ENCODE results near the gene TRAF2. TPM values are rescaled to one million over a fixed set of nuclear protein-coding genes. Genes with fewer than 3 reads are reported as not detected.

TRAF2 gene
- total RNA-seq, 2 experiments from 2014 or later: 43.6 to 45.7 TPM

- no peak overlapping the region for H3K4me3 Mint-ChIP-seq
- CTCF ChIA-PET: interaction anchor here (0.6 kb wide), 2 partner anchors 193 to 279 kb away, joined by 3 read pairs; no protein-coding TSS in a partner anchor
- POLR2A ChIA-PET: no interaction called here
Observed at GRCh38 chr9:136930014-136930413, 43.7 kb downstream of the TRAF2 start.

DNA sequence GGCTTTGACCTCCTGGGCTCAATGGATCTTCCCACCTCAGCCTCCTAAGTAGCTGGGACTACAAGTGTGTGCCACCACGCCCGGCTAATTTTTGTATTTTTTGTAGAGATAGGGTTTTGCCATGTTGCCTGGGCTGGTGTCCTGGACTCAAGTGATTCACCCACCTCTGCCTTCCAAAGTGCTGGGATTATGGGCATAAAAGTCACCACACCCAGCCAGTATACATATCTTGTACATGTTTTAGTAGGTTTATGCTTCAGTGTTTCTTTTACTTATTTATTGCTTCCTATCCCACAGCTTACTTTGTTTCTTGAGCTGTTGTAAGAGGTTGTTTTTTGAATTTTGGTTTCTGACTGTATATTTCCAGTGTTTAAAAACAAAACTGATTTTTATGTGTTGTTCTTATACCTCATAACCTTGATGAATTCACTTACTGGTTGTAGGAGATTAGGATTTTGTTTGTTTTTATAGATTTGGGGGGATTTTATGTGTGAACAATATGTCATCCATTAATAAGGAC lies 45.4 kb downstream of the TRAF2 start:
- POLR2A ChIA-PET: interaction anchor here (1.3 kb wide), 1 partner anchor 50 kb away, joined by 3 read pairs; no protein-coding TSS in a partner anchor
- Mint-ChIP-seq H3K27ac (no peak overlapping the region), H3K4me1 (peaks cover 21% of the 10 kb centered on the region), H3K9me3 (no peaks in the 10 kb centered on the region), H3K27me3 (no peaks in the 10 kb centered on the region), H3K36me3 (ENCODE audit: low read depth) (peaks cover 54% of the 10 kb centered on the region), H3K4me3 (no peak overlapping the region)
- CTCF ChIA-PET: interaction anchor here (0.6 kb wide), 1 partner anchor 97 kb away, joined by 3 read pairs; no protein-coding TSS in a partner anchor
- DNase-seq: no peak

More at GRCh38 chr9:136930014-136930413, 43.7 kb downstream of the TRAF2 start:
- peaks cover 63% of the 10 kb centered on the region for H3K36me3 Mint-ChIP-seq (ENCODE audit: low read depth)
- H3K9me3 Mint-ChIP-seq: no peaks in the 10 kb centered on the region
- DNase-seq: no peak
- H3K27me3 Mint-ChIP-seq: no peaks in the 10 kb centered on the region
- no peak overlapping the region for H3K27ac Mint-ChIP-seq
- H3K4me1 Mint-ChIP-seq: peaks cover 20% of the 10 kb centered on the region

GRCh38 chr9:136934277-136934676 lies 48.0 kb downstream of the TRAF2 start:
- no peak overlapping the region for H3K27ac Mint-ChIP-seq
- no peaks in the 10 kb centered on the region for H3K9me3 Mint-ChIP-seq
- CTCF ChIA-PET: no interaction called here
- H3K27me3 Mint-ChIP-seq: no peaks in the 10 kb centered on the region
- H3K36me3 Mint-ChIP-seq (ENCODE audit: low read depth): peaks cover 45% of the 10 kb centered on the region
- H3K4me1 Mint-ChIP-seq: peaks cover 17% of the 10 kb centered on the region
- H3K4me3 Mint-ChIP-seq: no peak overlapping the region
- no peak for DNase-seq
- POLR2A ChIA-PET: interaction anchor here (1.2 kb wide), 1 partner anchor 32 kb away, joined by 3 read pairs; no protein-coding TSS in a partner anchor

- Mint-ChIP-seq H3K27me3 (no peaks in the 10 kb centered on the region), H3K4me3 (no peak overlapping the region), H3K9me3 (no peaks in the 10 kb centered on the region), H3K4me1 (peaks cover 17% of the 10 kb centered on the region), H3K27ac (no peak overlapping the region), H3K36me3 (ENCODE audit: low read depth) (peaks cover 45% of the 10 kb centered on the region)
- ChIA-PET CTCF (no interaction called here), POLR2A (interaction anchor here (0.7 kb wide), 1 partner anchor 28 kb away, joined by 3 read pairs; no protein-coding TSS in a partner anchor)
- DNase-seq: no peak
Observed at GRCh38 chr9:136935651-136936050, 49.3 kb downstream of the TRAF2 start.

DNA sequence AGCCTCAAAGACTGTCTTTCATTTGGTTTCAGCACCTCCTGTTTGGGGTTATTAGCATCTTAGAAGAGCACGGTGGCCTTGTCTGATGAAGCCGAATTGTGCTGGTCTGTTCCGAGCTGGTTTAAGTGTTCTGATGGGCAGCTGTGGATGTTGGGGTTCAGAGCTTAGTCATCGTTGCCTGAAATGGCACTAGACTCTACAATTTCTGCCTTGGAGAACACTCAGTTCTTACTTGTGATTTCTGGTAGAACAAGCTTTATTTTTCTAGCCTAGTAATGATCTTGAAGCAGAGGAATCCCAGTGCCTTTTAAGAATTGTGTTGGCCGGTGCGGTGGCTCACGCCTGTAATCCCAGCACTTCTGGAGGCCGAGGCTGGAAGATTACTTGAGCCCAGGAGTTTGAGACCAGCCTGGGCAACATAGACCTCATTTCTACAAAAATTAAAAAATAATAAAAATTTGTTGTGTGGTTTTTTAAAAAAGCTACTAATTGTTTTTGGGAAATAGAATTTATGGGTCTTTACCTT lies 50.4 kb downstream of the TRAF2 start:
- POLR2A ChIA-PET: interaction anchor here (0.8 to 1.4 kb wide), 3 partner anchors 10 to 23 kb away, joined by 3 to 4 read pairs (median 3); no protein-coding TSS in a partner anchor
- H3K27me3 Mint-ChIP-seq: no peaks in the 10 kb centered on the region
- H3K9me3 Mint-ChIP-seq: no peaks in the 10 kb centered on the region
- no peak overlapping the region for H3K4me3 Mint-ChIP-seq
- peak overlapping the region; percentile 35 for H3K27ac Mint-ChIP-seq
- peaks cover 19% of the 10 kb centered on the region for H3K4me1 Mint-ChIP-seq
- peaks cover 46% of the 10 kb centered on the region for H3K36me3 Mint-ChIP-seq (ENCODE audit: low read depth)
- DNase-seq: no peak
- CTCF ChIA-PET: interaction anchor here (0.8 to 1.2 kb wide), 2 partner anchors 10 to 110 kb away, joined by 3 read pairs; no protein-coding TSS in a partner anchor

DNA sequence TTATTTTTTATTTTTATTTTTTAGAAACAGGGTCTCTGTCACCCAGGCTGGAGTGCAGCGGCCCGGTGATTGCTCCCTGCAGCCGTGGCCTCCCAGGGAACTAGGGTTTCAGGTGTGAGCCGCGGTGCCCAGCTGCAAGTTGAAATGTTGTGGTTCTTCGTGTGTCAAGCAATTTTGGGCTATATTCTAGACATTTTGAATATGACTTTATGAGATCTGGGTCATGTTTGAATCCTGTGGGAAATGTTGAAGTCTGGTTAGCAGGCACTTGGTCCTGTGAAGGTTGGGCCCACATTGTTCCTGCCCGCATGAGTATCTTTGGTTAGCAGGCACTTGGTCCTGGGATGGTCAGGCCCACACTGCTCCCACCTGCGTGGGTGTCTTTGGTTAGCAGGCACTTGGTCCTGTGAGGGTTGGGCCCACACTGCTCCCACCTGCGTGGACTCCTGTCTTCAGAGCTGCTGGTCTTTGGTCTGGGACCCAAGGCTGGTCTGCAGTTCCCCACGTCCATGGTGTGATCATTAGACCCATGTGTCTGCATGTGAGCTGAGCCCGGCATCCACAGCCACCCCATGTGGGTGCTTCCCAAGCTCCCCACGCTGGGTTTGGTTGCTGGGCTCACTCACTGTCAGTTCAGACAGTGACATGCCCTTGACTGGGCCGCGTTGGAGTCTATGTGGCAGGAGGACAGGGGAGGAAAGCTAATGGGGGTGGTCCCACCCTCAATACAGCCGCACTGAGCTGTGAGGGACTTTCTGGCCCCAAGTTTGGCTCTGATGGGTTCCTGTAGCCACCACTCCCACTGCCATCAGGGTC lies 51.1 kb downstream of the TRAF2 start:
- Mint-ChIP-seq H3K4me1 (peaks cover 17% of the 10 kb centered on the region), H3K9me3 (no peaks in the 10 kb centered on the region), H3K27me3 (no peaks in the 10 kb centered on the region), H3K36me3 (ENCODE audit: low read depth) (peaks cover 48% of the 10 kb centered on the region), H3K4me3 (no peak overlapping the region), H3K27ac (no peak overlapping the region)
- POLR2A ChIA-PET: interaction anchor here (0.8 to 2.3 kb wide), 4 partner anchors 11 to 35 kb away, joined by 3 to 6 read pairs (median 4); no protein-coding TSS in a partner anchor
- no peak for DNase-seq
- CTCF ChIA-PET: interaction anchor here (0.8 to 1.6 kb wide), 3 partner anchors 9 to 110 kb away, joined by 3 to 5 read pairs (median 3); no protein-coding TSS in a partner anchor

DNA sequence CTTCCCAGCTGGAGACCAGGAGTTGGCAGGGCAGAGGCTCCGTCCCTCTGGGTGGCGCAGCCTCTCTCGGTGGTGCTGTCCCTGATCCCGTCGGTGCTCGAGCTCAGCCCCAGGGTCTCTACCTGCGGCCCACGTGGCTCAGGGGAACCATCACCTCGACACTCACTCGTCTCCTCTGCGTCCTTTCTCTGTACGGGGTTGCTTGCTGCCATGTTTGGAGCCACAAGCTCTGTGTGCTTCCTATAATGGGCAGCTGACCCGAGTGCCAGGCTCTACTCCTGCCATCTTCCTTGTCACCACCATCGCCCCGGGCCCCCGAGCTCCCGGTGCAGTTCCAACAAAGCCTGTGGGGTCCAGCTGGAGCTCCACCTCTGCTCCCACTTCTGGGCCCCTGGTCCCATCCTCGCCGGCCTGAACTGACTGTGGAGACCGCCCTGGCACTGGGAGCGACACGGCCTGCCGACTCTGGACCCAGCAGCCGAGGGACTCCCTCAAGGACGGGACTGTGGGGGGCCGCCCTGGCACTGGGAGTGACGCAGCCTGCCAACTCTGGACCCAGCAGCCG lies 53.2 kb downstream of the TRAF2 start:
- CTCF ChIA-PET: interaction anchor here (1.2 kb wide), 1 partner anchor 97 kb away, joined by 4 read pairs; the partner anchor contains the start of gene AJM1

DNA sequence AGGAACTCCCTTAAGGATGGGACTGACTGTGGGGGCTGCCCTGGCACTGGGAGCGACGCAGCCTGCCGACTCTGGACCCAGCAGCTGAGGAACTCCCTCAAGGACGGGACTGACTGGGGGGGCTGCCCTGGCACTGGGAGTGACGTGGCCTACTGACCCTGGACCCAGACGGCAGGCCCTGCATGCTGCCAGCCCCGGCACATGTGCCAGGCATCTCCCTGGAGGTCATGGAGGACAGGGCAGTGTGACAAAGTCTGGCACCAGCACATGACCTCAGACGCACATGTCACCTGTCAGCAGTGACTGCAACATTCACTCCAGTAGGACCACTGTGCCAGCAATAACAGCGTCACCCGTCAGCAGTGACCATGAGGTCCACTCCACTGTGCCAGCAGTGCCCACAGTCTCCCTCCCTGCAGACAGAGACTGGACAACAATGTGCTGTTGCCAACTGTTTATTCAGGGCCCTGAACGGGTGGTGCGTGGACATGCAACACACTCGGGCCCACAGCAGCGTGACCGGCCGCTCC lies 53.7 kb downstream of the TRAF2 start:
- Mint-ChIP-seq H3K27ac (no peak overlapping the region), H3K36me3 (ENCODE audit: low read depth) (peaks cover 33% of the 10 kb centered on the region), H3K27me3 (no peaks in the 10 kb centered on the region), H3K4me3 (no peak overlapping the region), H3K4me1 (peaks cover 19% of the 10 kb centered on the region), H3K9me3 (no peaks in the 10 kb centered on the region)
- CTCF ChIA-PET: interaction anchor here (1.2 kb wide), 1 partner anchor 98 kb away, joined by 4 read pairs; the partner anchor contains the start of gene AJM1
- no peak for DNase-seq
- POLR2A ChIA-PET: interaction anchor here (2.3 kb wide), 1 partner anchor 38 kb away, joined by 6 read pairs; no protein-coding TSS in a partner anchor

More for the DNA sequence above, 53.2 kb downstream of the TRAF2 start:
- Mint-ChIP-seq H3K27me3 (no peaks in the 10 kb centered on the region), H3K9me3 (no peaks in the 10 kb centered on the region), H3K27ac (peak overlapping the region; percentile 4), H3K4me1 (peaks cover 16% of the 10 kb centered on the region), H3K4me3 (no peak overlapping the region), H3K36me3 (ENCODE audit: low read depth) (peaks cover 36% of the 10 kb centered on the region)
- POLR2A ChIA-PET: interaction anchor here (1.3 to 2.3 kb wide), 2 partner anchors 38 to 57 kb away, joined by 4 to 6 read pairs; no protein-coding TSS in a partner anchor
- no peak for DNase-seq

DNA sequence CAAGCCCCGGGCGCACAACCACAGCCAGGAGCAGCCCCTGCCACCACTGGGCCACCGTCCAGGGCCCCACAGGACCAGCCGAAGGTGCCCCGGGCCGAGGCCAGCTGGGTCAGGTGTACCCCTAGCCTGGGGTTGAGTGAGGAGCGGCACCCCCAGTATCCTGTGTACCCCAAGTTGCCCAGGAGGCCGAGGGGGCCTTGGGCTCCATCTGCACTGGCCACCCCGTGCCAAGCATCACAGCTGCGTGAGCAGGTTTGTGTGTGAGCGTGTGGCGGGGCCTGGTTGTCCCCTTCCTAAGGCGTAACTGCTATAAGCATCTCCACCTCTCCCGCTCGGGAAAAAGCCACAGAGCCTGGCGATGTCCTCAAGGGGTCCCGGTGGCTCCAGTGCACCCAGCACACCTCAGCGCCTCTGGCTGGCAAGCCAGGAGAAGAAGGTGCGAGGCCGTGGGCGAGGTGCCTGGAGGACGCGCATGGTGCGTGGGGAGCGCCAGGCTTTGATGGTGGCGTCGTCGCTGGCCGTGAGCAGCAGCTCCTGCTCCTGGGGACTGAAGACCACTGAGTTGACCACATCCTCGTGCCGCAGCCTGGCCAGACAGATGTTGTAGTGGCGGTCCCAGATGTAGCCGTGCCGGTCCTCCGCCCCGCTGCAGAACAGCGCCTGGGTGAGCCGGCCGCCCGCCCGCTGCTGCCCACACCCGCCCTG lies 54.4 kb downstream of the TRAF2 start:
- Mint-ChIP-seq H3K27ac (no peak overlapping the region), H3K27me3 (no peaks in the 10 kb centered on the region), H3K4me1 (peaks cover 19% of the 10 kb centered on the region), H3K4me3 (no peak overlapping the region), H3K36me3 (ENCODE audit: low read depth) (peaks cover 33% of the 10 kb centered on the region), H3K9me3 (no peaks in the 10 kb centered on the region)
- no peak for DNase-seq
- POLR2A ChIA-PET: no interaction called here
- CTCF ChIA-PET: no interaction called here

DNA sequence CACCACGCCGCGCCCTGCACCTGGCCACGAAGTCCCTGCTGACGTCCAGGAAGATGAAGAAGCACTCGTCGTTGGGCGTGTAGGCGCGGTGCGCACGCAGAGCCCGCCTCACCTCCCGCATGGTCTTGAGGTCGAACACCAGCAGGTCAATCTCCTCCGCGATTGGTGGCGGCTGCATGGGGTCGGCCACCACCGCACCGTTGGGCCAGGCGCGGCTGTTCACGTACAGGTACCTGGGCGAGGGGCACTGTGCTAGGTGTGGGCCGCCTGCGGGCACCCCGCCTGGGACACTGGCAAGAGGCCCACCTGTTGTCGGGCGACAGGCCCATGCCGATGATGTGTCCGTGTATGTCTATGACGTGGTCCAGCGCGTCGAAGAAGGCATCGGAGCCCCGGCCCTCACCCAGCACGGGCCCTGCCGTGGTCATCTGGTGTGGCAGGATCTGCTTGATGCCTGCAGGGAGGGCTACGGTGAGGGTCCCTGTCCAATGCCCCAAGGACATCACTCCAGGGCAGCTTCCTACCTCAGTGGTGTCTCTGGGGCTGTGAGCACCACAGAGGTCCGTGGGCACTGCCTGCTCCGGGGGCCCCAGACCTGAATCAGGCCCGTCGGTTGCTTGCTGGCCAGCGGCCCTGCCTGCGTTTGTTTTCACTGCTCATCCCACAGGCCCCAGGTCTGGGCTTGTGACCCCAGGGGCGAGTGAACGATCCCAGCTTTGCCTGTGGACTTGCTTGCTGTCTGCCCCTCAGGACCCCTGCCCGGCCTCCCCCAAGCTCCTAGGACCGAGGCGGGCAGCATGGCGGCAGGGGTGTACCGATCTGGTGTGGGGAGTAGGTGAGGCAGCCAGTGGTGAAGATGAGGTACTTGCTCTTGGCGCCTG lies 55.2 kb downstream of the TRAF2 start:
- Mint-ChIP-seq H3K36me3 (ENCODE audit: low read depth) (peaks cover 33% of the 10 kb centered on the region), H3K4me3 (no peak overlapping the region), H3K27me3 (no peaks in the 10 kb centered on the region), H3K4me1 (peaks cover 19% of the 10 kb centered on the region), H3K27ac (no peak overlapping the region), H3K9me3 (no peaks in the 10 kb centered on the region)
- ChIA-PET CTCF (no interaction called here), POLR2A (no interaction called here)
- DNase-seq: no peak

DNA sequence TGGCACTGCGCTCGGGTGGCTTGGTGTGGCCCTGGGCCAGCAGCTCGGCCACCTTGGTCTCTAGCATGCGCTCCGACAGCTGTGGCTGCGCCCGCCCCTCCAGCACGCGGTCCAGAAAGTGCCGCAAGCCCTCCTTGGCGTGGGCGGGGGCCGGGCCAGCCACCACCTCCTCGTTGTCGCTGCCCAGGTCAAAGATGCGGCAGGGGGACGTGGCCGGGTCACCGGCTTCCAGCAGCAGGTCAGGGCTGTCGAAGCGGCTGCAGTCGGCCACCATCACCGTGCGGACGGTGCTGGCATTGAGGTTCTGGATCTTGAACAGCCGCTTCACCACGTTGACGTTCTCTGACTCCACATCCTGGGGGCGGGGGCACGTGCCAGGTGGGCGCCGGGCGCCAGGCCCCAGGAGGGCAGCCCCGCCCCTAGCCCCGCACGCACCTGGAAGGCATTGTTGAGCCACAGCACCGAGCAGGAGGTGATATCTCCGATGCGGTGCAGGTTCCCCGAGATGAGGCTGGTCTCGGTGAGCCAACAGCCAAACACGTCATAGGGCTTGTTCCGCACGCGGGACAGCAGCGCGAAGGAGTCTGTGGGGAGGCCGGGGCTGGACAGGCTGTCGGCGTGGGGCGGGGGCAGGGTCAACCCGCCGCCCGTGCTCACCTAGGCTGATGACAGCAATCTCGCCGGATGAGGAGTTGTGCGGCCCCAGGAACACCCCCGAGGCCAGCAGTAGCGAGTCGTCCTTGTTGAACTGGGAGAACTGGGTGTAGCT lies 56.0 kb downstream of the TRAF2 start:
- H3K27me3 Mint-ChIP-seq: no peaks in the 10 kb centered on the region
- POLR2A ChIA-PET: interaction anchor here (0.7 kb wide), 1 partner anchor 172 kb away, joined by 3 read pairs; the partner anchor contains the start of gene DPP7
- H3K4me1 Mint-ChIP-seq: peaks cover 18% of the 10 kb centered on the region
- no peak for DNase-seq
- peaks cover 31% of the 10 kb centered on the region for H3K36me3 Mint-ChIP-seq (ENCODE audit: low read depth)
- H3K9me3 Mint-ChIP-seq: no peaks in the 10 kb centered on the region
- H3K27ac Mint-ChIP-seq: peak overlapping the region; percentile 52
- H3K4me3 Mint-ChIP-seq: peak overlapping the region; percentile 67
- CTCF ChIA-PET: no interaction called here
